GM08714 (cell line): Measurements from ENCODE around the gene CYB5R3.
A peak's percentile ranks its signal among the peaks of the same experiment; 100 is the strongest.

Source experiments
- H3K4me3 ChIP-seq: fragments of 200-500 bp; sonication (Bioruptor generic); 2 replicates; pipeline ENCODE4 v1.5.1; 2014; ENCODE audit warnings: mild to moderate bottlenecking, low read length, inconsistent platforms
- ZNF274 ChIP-seq: IDR thresholded peaks from 2 replicates; pipeline ENCODE4 v1.6.1; 2012; ENCODE audit warnings: mild to moderate bottlenecking, low read depth, low read length

Gene CYB5R3

GRCh38 chr22:42661985-42662831, 13.0 kb upstream of the CYB5R3 start:
- no peak for TF ChIP-seq ZNF274
- H3K4me3 ChIP-seq, result peak overlapping the region; percentile 56; the same call in 1 of the 2 replicates

DNA sequence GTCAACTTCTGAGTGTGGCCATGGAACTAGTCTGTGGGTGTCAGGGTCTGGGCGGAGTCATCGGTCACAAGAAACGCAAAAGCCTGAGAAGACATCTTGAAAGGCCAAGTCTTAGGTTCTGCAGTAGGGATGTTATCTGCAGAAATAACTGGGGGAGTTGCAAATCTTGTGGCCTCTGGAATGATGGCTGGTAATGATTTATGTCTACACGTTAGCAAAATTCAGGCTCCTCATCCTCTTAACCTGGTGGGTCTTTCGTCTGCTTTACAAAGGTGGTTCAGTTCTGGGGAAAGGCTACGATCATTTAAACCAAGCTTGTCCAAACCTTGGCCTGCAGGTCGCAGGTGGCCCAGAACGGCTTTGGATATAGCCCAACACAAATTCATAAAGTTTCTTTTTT, 7.4 kb upstream of the CYB5R3 start:
- TF ChIP-seq ZNF274, result no peak
- H3K4me3 ChIP-seq, result no peak overlapping the region

- TF ChIP-seq ZNF274, result no peak
- H3K4me3 ChIP-seq, result no peak overlapping the region
These were observed 6.5 kb upstream of the CYB5R3 start for GRCh38 chr22:42655693-42656092.

- no peak for TF ChIP-seq ZNF274
- H3K4me3 ChIP-seq, result no peak overlapping the region
These were observed 5.4 kb upstream of the CYB5R3 start for GRCh38 chr22:42654436-42655073.

DNA sequence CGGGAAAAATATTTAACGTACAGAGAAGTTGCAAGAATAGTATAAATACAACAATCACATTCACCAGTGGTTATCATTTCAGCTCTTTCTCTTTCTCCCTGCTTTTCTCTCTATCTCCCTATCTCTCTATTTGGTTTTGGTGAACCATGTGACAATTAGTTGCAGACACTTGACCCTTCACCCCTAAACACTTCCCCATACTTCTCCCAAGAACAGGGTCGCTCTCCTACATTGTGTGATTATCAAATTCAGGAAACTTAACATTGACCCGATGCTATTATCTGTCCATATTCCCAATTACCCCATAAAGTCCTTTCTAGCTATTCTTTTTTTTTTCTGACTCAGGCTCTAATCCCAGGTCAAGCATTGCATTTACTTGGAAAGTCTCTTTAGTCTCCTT, 4.8 kb upstream of the CYB5R3 start:
- no peak overlapping the region for H3K4me3 ChIP-seq
- TF ChIP-seq ZNF274, result no peak

DNA sequence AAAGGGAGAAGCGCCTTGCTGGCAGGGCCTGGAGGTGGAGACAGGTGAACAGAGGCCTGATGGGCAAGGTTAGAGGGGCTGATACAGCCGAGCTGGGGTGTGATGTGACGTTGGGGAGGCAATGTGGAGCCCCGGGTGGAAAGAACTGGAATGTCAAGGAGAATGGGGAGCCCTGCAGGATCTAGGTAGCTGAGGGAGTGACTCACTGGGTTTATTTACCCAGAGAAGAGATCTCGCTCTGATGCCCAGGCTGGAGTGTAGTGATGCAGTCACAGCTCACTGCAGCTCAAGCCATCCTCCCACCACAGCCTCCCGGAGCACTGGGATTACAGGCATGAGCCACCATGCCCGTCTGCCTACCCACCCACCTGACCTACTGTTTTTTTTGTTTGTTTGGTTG, 1.9 kb upstream of the CYB5R3 start:
- H3K4me3 ChIP-seq, result no peak overlapping the region
- no peak for TF ChIP-seq ZNF274

DNA sequence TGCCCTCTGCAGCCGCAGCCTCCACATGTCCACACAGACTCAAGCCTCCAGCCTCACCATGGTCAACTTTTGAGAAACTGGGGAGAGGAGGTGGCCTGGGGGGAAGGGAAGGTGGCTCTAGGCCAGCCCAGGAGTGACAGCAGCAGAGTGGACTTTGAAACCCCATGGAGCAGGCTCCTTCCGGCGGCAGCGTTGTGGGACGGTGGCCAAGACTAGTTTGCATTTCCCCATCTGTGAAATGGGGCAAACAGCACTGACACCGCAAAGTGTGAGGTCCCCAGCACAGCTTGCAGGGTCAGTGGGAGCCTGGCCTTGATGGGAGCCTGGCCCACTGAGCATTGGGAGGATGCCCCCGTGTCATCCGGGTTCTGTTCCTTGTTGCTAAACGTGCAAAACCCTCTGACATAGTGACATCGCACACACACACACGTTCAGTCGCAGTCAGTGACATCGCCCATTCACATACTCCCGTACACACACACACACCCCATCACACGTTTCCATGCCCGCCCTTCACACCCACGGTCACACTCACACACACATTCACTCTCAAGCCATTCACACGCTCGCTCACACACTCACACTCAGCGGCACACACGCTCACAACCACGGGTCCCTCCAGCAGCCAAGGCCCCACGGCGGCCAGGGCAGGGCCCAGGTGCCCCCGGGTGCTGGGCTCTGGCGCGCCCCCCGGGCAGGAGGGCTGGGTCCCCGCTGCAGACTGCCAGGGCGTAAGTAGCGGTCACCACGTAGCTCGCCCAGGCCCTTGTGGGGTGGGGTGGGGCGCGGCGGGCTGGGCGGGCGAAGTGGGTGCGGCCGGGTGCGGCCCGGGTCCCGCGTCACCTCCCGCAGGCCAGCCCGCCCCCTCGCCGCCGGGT, 585 bp downstream of the CYB5R3 start:
- peak overlapping the region; percentile 94 for H3K4me3 ChIP-seq

DNA sequence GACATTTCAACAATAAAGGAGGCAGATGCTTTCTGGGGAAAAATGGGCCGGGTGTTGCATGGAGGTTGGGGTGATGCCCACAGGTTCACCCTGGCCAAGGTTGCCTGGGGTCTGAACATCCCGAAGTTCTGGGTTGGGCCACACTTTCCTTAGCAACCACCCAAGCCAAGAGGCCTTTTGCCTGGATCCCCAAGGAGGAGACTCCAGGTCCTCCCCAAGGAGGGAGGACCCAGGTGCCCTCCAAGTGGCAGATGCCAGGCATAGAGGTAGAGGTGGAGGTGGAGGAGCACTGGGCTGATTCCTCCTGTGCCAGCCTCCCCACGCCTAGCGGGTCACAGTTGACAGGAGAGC, 1.2 kb downstream of the CYB5R3 start:
- H3K4me3 ChIP-seq, result peak overlapping the region; percentile 94; the same call in 1 of the 2 replicates
- no peak for TF ChIP-seq ZNF274

More for the DNA sequence above, 585 bp downstream of the CYB5R3 start:
- TF ChIP-seq ZNF274, result no peak

DNA sequence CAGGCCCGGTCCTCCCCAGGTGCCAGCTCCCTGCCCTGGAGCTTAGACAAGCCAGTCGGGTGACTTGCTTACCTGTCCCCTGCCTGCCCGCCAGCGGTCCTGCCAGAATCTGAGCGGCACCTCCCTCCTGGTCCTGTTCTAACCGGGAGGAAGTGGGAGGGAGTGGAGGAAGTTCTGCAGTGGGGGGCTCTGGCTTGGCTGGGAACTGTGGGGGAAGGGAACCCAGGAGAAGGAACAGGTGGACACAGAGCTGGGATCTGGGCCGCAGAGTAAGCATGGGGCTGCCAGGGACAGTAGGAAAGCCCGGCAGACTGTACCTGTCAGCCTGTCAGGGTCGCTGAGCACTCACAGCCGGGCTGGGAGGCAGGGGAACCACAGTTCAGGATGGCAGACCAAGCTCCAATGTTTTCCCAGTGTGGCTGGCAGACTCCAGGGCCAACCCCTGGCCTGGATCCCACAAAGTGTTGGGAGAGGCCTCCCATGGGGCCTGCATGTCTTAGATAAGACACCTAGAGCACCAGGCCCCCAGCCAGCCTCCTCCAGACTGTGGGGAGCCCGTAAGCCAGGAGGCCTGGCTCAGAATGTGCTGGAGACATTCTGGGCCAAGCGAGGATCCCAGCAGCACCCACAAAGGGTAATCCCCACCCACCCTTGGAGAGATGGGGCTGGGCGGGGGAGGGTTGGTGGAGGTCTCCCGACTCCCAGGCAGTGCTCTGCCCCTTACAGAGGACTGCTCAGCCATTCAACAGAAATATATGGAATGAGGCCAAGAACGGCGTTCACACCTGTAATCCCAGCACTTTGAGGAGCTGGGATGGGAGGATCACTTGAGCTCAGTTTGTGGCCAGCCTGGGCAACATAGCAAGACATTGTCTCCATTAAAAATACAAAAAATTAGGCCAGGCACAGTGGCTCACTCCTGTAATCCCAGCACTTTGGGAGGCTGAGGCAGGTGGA, 2.3 kb downstream of the CYB5R3 start:
- H3K4me3 ChIP-seq, result no peak overlapping the region
- no peak for TF ChIP-seq ZNF274

DNA sequence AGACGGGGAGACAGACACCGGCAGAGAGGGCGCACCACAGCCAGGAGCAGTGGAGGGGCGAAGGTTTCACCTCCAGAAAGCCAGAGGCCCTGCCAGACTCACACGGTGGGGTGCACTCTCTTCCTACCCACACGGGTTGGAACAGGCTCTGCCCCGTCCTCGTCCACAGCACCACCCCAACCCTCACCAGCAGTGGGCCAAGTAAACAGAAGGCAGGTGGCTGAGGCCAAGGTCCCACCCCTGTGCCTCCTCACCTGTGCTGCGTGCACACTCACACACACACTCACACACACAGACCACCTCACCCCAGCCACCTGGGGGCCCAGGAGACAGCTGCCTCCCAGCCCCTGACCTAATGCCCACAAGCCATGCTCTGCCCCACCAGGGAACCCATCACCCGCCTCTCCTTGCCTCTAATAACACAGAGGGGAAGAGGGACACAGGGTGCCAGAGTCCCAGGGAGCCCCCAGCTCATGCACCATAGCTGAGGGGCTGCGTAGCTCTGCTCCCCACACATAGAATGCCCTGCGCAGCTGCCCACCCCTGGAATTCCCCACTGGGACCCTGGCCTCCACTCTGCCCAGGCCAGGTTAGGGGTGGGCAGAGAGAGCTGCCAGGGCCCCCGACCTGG, 3.1 kb downstream of the CYB5R3 start:
- no peak for TF ChIP-seq ZNF274
- no peak overlapping the region for H3K4me3 ChIP-seq

- H3K4me3 ChIP-seq, result no peak overlapping the region
- TF ChIP-seq ZNF274, result no peak
These were observed 3.8 kb downstream of the CYB5R3 start for GRCh38 chr22:42645341-42645937.

- no peak overlapping the region for H3K4me3 ChIP-seq
- no peak for TF ChIP-seq ZNF274
These were observed 4.5 kb downstream of the CYB5R3 start for GRCh38 chr22:42644422-42645340.
